Measurements from ENCODE around the gene NAALADL2. TPM values are rescaled to one million over a fixed set of nuclear protein-coding genes. Genes with fewer than 3 reads are reported as not detected.

The NAALADL2 gene
- polyA plus RNA-seq, 12 donors: 3.4 to 18.8 (median 9.5) TPM; not detected in 1

DNA sequence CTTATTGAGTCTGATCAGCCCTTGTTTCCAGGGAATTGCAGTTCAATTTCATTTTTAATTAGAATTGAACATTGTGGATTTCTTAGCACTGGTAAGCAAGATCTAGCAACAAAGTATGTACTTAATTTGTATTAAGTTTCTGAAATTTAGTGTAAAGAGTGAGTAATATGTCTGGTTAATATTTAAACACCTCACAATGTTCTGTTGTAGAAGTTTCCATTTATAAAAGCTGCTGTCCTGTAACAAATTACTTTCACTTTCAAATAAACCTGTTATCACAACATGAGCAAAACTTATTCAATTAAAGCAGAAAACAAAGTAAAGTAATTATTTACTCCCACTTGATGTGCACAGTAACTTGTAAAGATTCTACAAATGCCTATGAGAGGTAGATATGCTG, 448.5 kb downstream of the NAALADL2 start:
- DNase-seq: no peak

DNA sequence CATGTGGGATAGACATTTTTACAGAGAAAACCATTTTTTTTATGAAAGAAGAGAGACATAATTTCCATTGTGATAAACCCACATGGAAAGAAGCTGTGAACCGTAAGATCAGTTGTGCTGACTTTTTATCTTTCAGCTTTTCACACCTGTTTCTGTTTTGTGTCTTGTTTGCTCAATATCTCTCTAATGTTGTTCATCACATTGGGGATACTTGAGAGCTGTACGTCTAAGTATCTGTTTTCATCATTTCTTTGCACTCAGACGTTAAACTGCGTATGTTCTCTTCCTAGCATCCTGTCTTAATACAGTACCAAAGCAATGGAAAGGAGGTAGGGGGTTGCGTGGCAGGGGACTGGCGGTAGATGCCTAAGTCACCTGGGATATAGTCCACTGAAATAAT, 449.0 kb downstream of the NAALADL2 start:
- DNase-seq: no peak

DNA sequence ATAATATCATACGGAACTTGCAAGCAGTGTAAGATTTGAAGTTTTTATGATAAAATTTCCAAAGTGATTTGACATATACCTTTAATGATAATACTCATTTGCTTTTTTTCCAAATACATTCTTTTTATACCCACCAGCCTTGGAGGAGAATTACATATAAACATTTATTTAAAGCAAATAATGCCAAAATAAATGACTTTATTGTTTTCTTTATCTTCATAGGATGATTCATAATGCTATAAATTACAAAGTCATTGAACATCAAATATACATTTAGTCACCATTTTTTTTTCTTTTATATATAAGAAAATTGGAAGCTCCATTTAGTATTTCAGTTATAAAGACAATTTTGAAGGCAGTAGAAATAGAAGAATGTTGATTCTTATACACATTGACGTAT, 450.9 kb downstream of the NAALADL2 start:
- no peak for DNase-seq

DNA sequence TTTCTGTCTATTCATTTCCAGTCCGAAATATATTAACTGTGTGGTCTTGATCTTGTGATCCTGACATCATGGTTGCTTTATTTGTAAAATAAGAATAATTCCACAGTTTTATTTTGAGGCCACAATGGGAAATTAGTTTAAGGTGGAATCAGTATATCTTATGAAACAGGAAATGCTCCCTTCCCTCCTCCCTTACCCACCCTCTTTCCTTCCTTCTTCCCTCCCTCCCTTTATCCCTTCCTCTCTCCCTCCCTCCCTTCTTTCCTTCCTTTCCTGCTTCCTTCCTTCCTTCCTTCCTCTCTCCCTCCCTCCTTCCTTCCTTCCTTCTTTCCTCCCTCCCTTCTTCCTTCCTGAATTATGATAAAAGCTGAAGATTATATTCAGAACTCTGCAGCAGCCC, 452.3 kb downstream of the NAALADL2 start:
- no peak for DNase-seq

DNA sequence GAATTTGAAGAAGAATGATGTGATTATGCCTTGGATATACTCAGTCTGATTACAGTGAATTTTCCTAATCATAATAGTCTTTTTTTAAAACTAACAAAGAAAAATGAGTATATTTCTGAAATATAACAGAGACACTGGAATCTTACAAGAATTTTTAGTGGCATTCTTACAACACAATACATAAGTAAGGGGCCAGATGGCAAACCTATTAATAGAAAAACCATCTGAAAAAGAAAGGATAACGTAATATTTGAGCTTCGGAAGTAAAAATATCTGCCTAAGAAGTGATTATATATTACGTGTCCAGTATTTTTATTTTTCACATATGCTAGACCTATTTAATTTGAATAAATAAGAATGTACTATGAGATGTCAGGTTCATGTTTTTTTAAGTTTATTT, 452.8 kb downstream of the NAALADL2 start:
- DNase-seq: no peak

DNA sequence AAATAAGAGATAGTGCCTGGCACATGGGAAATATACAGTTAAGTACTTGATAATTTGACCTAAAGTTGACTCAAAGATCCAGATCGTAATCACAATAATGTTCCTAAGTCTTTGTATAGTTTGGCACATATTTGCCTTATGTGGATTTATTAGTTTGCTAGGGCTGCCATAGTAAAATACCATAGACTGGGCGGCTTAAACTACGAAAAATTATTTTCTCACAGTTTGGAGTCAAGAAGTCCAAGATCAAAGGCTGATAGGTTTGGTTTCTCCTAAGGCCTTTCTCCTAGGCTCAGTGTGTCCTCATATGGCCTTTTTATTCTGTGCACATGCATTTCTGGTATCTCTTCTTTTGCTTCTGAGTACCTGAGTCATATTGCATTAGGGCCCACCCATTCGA, 453.7 kb downstream of the NAALADL2 start:
- no peak for DNase-seq

DNA sequence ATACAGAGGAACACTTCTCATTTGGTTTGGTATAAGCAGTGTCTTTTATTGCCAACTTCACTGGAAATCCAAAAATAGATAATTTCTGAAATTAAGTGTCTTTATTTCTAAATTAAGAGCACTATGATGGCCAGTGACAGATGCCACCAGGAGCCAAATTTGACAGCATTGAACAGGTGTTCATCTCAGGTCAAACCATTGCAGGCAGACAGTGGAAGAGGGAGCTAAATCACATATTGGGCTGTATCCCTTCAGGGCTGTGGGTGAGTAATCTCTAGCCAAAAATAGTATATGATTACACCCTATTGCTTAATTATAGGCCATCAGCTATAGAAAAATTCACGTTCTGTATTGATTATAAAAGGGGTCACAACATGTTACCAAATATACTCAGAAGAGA, 457.7 kb downstream of the NAALADL2 start:
- no peak for DNase-seq

DNA sequence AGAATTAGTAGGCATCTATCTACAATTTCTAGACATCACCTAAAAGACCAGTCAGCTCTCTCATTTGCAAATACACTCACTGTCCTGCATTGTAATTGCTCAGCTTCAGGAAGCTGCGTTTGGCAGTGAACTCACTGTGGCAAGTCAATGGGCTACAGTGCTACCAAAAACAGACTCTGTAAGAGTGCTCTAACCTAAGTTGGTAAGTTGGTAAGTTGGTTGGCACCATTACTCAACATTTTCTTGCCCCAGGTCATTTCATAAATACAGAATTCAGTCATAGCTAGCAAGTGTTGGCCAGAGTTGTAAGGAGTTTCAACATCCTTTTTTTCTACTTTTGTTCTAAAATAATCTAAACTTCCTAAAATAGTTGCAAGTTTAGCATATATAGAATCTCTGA, 466.3 kb downstream of the NAALADL2 start:
- DNase-seq: no peak

DNA sequence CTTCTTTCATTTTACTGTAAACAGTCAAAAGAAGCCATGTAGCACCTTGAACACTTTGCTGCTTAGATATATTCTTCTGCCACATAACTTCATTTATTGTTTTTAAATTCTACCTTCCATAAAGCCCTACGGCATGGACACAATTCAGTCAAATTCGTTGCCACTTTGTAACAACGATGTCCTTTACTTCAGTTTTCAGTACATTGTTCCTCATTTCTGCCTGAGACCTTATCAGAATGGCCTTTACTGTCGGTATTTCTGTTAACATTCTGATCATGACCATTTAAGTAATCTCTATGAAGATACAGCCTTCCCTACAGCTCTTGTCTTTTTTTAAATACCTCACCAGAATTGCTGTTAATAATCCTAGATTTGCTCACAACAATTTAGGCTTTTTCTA, 466.9 kb downstream of the NAALADL2 start:
- no peak for DNase-seq

DNA sequence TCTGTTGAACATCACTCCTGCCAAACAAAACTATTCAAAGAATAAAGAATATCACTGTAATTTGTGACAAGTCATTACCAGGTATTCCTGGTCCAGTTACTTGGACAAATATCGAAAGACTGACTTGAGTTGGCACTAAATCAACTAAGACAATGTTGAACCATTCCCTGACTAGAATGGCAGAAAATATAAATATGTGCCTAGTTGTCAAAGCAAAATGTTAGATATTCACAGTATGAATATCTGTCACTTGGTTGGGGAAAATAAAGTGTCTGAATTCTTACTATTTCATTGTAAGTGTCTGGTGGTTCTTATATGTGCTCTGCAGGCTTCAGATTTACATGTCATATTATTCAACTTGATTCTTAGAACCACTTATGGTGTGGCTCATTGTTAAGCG, 470.2 kb downstream of the NAALADL2 start:
- DNase-seq: no peak

DNA sequence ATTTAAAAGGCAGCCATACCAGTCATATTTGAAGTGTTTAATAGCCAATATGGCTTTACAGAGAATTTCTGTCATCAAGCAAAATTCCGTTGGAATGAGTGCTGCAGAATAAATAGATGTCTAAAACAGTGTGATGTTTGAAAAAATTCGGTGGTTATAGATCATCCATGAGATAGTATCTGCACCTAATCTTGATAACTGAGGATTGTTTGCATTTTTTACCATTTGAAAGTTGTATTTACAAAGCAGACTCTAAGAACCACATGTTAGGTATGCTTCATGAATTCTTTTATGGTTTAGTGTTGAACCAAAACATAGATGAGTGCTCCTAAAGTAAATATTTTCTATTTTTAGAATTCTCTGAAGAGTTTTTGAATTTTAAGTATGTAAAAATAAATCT, 476.1 kb downstream of the NAALADL2 start:
- DNase-seq: no peak

DNA sequence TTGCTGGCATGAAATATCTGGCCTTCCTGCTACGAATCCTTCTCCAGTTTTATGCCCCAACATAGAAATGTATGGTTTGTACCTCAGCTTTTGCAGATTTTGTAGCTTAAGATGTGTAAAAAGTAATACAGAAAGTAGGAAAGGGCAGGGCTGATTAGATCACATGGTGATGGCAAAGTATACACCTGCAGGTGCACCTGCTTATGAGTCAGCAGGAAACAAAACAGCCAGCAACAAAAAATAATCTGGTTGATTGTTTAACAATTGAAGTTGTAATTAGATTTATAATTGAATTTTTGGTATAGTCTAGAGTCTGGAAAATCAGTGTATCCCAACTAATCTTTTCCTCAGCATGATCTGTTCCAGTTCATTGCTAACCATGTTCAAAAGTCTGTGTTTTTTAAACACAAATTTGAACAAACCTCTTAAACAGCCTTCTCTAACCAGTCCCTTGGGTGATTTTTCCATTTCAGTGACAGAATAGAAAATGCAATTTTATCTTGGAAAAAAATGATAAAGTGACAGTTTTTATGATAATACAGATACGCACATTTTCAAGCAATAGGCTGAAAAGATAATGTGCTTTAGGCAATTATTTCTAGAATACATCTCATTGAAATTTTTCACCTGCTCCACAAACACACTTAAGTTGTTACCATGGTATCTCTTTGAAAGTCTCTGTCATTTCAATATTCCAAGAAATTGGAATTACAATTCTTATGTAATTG, 477.4 kb downstream of the NAALADL2 start:
- DNase-seq: no peak

DNA sequence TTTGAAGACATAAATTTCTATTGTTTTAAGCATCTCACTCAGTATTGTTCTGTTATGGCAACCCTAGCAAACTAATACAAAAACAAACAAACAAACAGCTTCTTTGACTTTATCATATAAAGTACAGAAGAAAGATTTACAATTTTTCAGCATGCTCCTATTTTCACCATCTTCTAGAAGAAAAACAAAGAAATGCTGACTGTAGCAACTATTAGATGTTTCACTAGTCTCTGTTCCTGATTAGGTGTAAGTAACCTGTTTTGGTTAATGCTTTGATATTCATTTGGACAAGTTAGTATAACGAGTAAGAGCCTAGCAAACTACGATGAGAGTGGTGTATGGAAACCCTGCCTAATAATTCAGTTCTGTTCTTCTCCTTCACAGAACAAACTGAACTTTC, 478.5 kb downstream of the NAALADL2 start:
- DNase-seq: no peak

DNA sequence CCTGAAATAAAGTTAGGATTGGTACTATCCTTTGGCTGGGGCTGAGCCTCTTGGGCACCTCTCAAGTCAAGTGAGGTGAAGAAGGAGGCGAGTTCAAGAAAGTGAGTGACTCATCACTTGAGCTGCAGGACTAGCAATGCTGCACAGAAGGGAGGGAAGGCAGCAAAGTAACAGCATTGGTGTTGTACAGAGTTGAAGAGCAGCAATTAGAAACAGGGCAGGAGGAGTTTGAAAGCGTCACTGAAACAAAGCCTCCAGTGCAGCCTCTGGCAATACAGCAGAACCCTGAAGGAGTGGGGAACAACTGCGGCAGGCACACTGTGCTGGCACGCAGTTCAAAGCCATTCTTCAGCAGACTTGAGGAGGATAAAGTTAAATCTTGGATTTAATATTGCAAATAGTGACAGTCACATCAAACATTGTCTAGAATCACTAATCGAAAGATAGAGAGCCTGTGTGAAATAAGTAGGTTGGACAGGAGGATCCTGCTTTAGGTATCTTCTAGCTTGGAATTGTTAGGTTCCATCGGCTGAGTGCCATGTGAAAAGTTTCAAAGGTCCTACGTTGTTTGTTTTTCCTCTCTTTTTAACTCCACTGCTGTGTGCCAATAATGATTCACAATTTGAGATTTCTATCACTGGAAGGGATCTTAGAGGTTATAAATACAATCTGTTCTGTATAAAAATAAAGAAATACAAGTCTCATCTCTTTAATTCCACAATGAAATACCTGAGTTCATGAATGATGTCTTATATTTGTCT, 479.8 kb downstream of the NAALADL2 start:
- DNase-seq: no peak

DNA sequence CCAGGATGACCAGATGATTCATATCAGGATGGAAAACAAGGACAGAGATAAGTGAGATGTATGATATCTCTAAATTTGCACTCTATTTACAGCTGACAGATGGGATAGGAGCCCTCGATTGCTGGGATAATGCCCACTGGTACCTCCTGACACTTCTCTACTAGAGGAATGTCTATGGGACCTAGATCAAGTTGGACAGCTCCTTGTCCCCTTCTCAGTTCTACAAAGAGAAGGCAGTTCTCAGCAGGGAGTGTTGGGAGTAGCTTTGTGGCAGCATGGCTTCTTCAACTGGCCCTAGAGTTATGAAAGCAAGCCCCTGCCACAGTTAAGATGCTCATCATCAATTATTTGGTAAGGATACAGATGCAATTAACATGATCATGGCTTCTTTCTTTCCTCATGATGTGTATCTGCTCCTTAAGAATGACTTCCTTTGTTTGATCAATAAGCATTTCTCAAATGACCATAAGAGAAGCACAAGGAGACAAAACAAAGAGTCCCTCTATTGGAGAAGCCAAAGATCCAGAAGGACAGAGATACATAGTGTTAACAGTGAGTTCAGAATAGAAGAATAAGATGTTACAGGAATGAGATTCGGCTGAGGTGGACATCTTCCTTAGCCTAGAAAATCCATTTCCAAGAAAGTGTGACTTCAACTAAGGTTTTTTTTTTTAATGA, 481.3 kb downstream of the NAALADL2 start:
- no peak for DNase-seq

DNA sequence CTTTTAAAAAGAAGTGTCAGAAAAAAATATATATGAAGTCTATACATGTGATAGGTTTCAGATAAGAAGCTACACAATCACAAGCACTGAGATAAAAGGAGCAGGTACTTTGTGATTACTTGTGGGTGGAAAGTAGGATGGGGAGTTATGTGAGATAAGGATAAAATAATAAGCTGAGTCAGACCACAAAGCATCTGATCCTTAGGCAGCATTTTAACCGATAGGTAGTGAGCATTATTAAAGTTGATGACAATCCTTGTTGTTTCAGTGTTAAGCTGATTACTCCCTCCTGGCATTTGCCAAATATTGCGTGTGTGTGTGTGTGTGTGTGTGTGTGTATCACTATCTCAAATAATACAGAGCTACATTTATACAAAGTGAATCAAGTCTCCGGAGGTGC, 483.1 kb downstream of the NAALADL2 start:
- no peak for DNase-seq

DNA sequence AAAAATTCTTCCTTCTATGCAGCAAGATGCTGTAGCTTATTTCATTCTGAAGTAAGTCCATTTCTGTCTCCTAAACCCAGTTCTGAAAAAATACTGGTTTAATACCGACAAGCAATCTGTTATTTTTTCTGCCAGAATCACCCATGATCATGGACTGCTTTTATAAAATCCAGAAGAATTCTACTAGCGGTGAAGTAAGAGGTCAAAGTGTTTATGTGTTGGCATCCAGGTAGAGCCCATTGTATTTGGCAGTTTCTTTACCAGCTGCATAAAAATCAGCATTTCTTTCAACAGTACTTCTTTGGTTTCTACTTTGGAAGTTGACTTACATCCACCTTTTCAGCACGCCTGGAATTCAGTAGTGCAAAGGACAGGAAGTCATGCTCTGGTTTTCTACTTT, 484.8 kb downstream of the NAALADL2 start:
- DNase-seq: no peak

DNA sequence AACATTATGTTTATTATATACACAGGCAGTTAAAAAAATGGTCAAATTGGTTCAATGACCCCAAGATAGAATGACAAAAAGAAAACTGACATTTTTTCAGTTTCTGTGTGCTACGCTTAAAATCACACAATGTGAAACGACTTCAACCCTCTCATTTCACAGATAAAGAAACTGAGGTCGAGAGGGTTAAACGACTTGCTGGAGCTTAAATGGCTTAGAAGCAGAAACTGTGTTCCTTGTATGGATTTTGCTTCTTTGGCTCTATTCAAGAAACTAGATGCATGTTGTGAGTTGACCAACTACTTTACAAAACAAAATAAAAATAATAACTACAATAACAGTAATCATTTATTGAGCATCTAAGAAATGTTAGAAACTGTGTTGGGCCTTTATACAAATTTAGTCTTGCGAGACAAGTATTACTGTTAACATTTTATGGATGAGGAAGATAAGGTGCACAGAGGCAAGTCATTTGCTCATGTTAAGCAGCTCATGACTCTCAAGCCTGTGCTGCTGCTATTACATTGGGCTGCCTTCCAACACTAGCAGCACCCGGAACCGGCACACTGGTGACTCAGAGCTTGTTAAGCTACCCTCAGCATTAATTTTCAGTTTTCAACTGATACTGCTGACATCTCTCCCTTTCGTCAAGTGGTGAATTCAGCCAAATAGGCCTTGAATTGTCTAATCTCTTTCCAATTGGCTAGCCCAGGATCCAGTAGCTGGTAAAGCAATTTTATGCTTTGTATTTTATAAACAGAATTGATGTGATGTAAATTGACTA, 487.6 kb downstream of the NAALADL2 start:
- peak; percentile 9 for DNase-seq

DNA sequence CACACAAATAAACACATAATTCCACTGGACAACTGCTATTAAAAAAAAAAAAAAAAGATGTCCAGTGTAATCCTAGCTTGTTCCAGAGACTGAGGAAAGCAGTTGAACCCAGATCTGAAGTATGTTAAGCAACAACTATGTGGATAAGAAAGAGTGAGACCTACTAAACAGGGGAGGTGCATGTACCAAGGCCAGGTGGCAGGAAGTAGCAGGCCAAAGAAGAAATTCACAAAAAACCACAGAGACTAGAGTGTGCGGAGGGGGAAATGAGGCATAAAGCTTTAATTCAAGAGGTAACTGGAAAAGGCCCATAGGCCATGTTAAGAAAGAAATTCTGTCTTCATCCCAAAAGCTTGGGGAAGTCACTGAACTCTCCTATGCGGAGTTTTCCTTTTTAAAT, 490.0 kb downstream of the NAALADL2 start:
- no peak for DNase-seq

DNA sequence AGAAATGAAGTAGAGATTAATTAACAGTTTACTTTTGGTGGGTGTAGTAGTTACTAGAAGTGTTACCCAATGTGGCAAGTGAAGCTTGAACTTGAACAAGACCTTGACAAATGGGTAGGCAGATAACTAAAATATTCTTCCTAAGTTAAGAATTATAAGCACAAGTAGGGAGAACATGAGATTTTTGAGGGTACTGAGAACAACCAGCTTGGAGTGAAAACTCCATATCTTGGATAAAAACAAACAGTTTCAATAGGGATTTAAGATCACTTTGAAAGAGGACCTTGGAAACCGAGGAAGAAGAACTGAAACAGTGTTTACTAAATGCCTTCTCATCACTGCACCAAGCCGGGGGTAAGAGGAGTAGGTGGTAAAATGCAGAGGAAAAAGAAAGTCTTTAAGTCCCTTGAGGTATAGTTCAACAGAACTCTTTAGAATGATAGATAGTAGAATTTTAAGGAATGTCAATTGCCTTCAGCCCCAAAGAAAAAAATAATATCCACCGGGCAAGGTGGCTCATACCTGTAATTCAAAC, 496.7 kb downstream of the NAALADL2 start:
- DNase-seq: no peak

DNA sequence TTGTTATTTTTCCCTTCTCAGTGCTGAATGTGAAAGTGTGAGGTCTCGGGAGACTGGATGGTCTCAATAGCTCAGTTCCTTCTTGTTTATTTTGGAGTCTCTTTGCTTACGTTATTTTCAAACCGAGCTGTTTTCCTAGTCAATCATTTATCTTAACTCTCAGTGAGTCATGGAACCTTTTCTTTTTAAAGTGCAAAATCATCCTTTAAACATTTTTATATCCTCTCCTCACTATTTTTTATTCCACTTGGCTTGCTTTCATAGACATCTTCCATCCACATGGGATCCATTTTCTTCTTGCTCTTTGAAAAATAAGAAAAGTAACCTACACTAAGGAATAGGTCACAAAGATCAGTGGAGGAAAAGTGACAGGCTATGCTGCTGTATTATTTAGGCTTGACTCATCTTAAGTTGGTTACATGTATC, 497.8 kb downstream of the NAALADL2 start:
- DNase-seq: no peak

DNA sequence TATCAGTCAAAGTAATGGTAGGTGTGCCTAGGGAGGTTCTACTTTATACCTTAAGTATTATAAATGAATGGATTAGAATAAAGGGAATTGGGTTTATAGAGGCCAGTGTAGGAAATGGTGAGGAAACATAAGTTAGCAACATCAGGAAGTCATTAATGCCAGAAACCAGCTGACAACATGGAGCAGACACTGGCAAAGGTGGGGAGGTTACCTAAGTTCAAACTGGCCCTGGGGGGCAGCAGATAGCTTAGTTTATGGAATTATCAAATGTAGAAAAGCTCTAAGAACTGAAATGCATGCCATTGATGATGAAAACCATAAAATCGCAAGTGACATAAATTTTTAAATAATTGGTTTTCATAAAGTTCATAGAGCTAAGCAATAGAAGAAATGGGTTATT, 498.6 kb downstream of the NAALADL2 start:
- DNase-seq: no peak

Measured in muscle of arm (tissue), 12 donors.